ENCODE results near the gene PKNOX2.

Gene PKNOX2

DNA sequence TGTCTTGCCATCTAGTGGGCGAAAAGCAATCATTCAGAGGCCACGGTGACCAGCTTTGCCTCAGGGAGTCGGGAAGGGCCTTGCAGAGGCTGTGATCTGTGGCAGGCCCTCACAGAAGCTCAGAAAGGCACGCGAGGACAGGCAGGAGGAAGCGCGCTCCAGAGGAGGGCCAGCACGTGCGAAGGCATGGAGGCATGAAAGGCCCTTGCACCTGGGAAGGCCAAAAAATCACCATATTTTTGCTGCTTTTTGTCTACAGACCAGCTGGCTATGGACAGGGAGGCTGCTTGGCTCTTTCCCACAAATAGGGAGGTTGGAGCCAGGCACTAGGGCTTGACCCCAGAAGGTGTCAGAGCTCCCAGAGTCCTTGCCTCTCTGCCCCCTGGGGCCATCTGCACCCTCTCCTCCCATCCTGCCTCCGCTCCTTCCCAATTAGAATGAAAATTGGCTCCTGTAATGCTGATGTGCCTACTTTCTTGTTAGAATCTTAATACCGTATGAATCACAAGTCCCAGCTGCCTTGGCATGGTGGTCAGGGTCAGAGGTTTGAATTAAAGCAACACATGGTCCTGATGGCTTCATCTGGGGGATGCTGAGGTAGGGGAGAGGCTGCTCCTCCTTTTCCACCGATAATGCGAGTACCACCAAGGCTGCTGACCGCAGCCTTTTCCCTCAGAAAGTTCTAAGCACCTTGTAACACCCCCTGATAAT lies 262.4 kb downstream of the PKNOX2 start:
- Histone ChIP-seq H3K18ac (ENCODE audit: low read length) (no peak overlapping the region), H2AFZ (ENCODE audit: insufficient read depth, low read length, poor library complexity) (no peak overlapping the region), H3K27me3 (ENCODE audit: insufficient read depth, low read length) (no peaks in the 10 kb centered on the region), H3K4me3 (ENCODE audit: low read depth, low read length) (no peak overlapping the region), H2BK12ac (ENCODE audit: low read length) (no peak overlapping the region), H4K91ac (ENCODE audit: low read depth, low read length) (no peak overlapping the region), H2BK5ac (ENCODE audit: low read depth, low read length, poor library complexity) (no peak overlapping the region), H3K23ac (ENCODE audit: low read length) (no peak overlapping the region), H3K79me2 (ENCODE audit: control insufficient read depth, insufficient read depth, low read length, poor library complexity) (no peaks in the 10 kb centered on the region), H3K27ac (ENCODE audit: low read depth, low read length) (no peak overlapping the region), H3K79me1 (ENCODE audit: low read length) (no peaks in the 10 kb centered on the region), H3K4me1 (ENCODE audit: control insufficient read depth in 1 of 2, insufficient read depth in 2 of 2, low read length in 2 of 2) (no peaks in the 10 kb centered on the region), H4K8ac (ENCODE audit: low read depth, low read length) (no peak overlapping the region), H3K9ac (ENCODE audit: low read length) (no peak overlapping the region), H4K12ac (ENCODE audit: low read depth, low read length) (no peak overlapping the region), H3K4me2 (ENCODE audit: low read length) (no peak overlapping the region), H2BK120ac (ENCODE audit: insufficient read depth, low read length, poor library complexity) (no peak overlapping the region), H3K9me3 (ENCODE audit: insufficient read depth, low read depth, low read length) (peaks cover 2% of the 10 kb centered on the region), H3K14ac (ENCODE audit: low read length) (no peak overlapping the region), H3K4ac (ENCODE audit: low read depth, low read length) (no peak overlapping the region), H3K36me3 (ENCODE audit: control insufficient read depth in 1 of 2, insufficient read depth in 2 of 2, low read length in 2 of 2) (no peaks in the 10 kb centered on the region), H2AK5ac (ENCODE audit: low read length) (no peak overlapping the region)
- DNase-seq, result no peak
- no CpG with 5 or more reads among the region's 14 CpGs for WGBS (ENCODE audit: extremely low coverage, insufficient coverage, insufficient read length)

GRCh38 chr11:125428486-125429173 lies 264.1 kb downstream of the PKNOX2 start:
- Histone ChIP-seq H4K8ac (ENCODE audit: low read depth, low read length) (no peak overlapping the region), H3K9ac (ENCODE audit: low read length) (no peak overlapping the region), H2AFZ (ENCODE audit: insufficient read depth, low read length, poor library complexity) (no peak overlapping the region), H3K23ac (ENCODE audit: low read length) (no peak overlapping the region), H3K79me2 (ENCODE audit: control insufficient read depth, insufficient read depth, low read length, poor library complexity) (no peaks in the 10 kb centered on the region), H3K14ac (ENCODE audit: low read length) (no peak overlapping the region), H3K4me1 (ENCODE audit: control insufficient read depth in 1 of 2, insufficient read depth in 2 of 2, low read length in 2 of 2) (no peaks in the 10 kb centered on the region), H3K36me3 (ENCODE audit: control insufficient read depth in 1 of 2, insufficient read depth in 2 of 2, low read length in 2 of 2) (no peaks in the 10 kb centered on the region), H3K9me3 (ENCODE audit: insufficient read depth, low read depth, low read length) (peaks cover 2% of the 10 kb centered on the region), H3K18ac (ENCODE audit: low read length) (no peak overlapping the region), H3K4me2 (ENCODE audit: low read length) (no peak overlapping the region), H2BK120ac (ENCODE audit: insufficient read depth, low read length, poor library complexity) (no peak overlapping the region), H4K91ac (ENCODE audit: low read depth, low read length) (no peak overlapping the region), H2AK5ac (ENCODE audit: low read length) (no peak overlapping the region), H2BK5ac (ENCODE audit: low read depth, low read length, poor library complexity) (no peak overlapping the region), H3K79me1 (ENCODE audit: low read length) (no peaks in the 10 kb centered on the region), H2BK12ac (ENCODE audit: low read length) (no peak overlapping the region), H4K12ac (ENCODE audit: low read depth, low read length) (no peak overlapping the region), H3K4me3 (ENCODE audit: low read depth, low read length) (no peak overlapping the region), H3K4ac (ENCODE audit: low read depth, low read length) (no peak overlapping the region), H3K27ac (ENCODE audit: low read depth, low read length) (no peak overlapping the region), H3K27me3 (ENCODE audit: insufficient read depth, low read length) (no peaks in the 10 kb centered on the region)
- DNase-seq, result no peak
- WGBS (ENCODE audit: extremely low coverage, insufficient coverage, insufficient read length), result no CpG with 5 or more reads among the region's 11 CpGs

GRCh38 chr11:125429174-125429707 lies 264.7 kb downstream of the PKNOX2 start:
- Histone ChIP-seq H3K36me3 (ENCODE audit: control insufficient read depth in 1 of 2, insufficient read depth in 2 of 2, low read length in 2 of 2) (no peaks in the 10 kb centered on the region), H2AK5ac (ENCODE audit: low read length) (no peak overlapping the region), H3K4ac (ENCODE audit: low read depth, low read length) (no peak overlapping the region), H3K18ac (ENCODE audit: low read length) (no peak overlapping the region), H3K23ac (ENCODE audit: low read length) (no peak overlapping the region), H2AFZ (ENCODE audit: insufficient read depth, low read length, poor library complexity) (no peak overlapping the region), H4K91ac (ENCODE audit: low read depth, low read length) (no peak overlapping the region), H3K9ac (ENCODE audit: low read length) (no peak overlapping the region), H3K4me2 (ENCODE audit: low read length) (no peak overlapping the region), H4K12ac (ENCODE audit: low read depth, low read length) (no peak overlapping the region), H2BK120ac (ENCODE audit: insufficient read depth, low read length, poor library complexity) (no peak overlapping the region), H3K4me1 (ENCODE audit: control insufficient read depth in 1 of 2, insufficient read depth in 2 of 2, low read length in 2 of 2) (no peaks in the 10 kb centered on the region), H3K79me2 (ENCODE audit: control insufficient read depth, insufficient read depth, low read length, poor library complexity) (no peaks in the 10 kb centered on the region), H3K9me3 (ENCODE audit: insufficient read depth, low read depth, low read length) (peaks cover 2% of the 10 kb centered on the region), H3K27me3 (ENCODE audit: insufficient read depth, low read length) (no peaks in the 10 kb centered on the region), H4K8ac (ENCODE audit: low read depth, low read length) (no peak overlapping the region), H3K4me3 (ENCODE audit: low read depth, low read length) (no peak overlapping the region), H3K14ac (ENCODE audit: low read length) (no peak overlapping the region), H3K27ac (ENCODE audit: low read depth, low read length) (no peak overlapping the region), H2BK5ac (ENCODE audit: low read depth, low read length, poor library complexity) (no peak overlapping the region), H3K79me1 (ENCODE audit: low read length) (no peaks in the 10 kb centered on the region), H2BK12ac (ENCODE audit: low read length) (no peak overlapping the region)
- no CpG with 5 or more reads among the region's 6 CpGs for WGBS (ENCODE audit: extremely low coverage, insufficient coverage, insufficient read length)
- peak; percentile 19 to 55 for DNase-seq

DNA sequence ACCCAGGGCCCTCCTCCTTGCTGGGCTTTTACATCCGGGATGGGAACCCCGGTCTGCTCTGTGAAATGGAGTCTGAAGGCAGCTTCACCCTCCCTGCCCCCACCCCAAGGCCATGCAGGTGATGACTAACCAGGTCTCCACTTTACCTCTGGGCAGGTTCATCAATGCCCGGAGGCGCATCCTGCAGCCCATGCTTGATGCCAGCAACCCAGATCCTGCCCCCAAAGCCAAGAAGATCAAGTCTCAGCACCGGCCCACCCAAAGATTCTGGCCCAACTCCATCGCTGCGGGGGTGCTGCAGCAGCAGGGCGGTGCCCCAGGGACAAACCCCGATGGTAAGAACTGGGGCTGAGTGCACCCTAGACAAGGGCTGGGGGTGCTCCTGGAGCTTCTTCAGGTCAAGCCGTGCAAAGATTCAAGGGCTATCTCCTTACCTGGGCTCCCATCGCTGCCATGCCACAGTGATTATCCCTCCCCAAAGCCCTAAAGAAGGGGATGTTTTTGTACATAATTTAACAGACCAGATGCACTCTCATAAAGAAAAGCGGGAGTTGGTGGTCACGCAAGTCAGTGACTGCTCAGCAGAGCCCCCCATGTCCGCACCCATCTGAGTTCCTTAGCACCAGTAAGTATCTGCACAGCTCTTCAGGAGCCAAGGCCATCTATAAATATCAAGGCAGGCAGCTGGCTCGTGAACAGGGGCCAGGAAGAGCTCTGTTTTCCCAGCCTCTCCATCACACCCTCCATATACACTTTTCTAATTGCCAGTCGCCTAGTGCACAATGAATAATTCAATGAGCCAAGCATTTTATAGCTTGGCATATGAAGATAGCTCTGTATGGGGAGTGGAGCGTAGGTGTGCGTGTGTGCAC lies 265.5 kb downstream of the PKNOX2 start:
- H3K18ac ChIP-seq (ENCODE audit: low read length), result no peak overlapping the region
- no peaks in the 10 kb centered on the region for H3K79me1 ChIP-seq (ENCODE audit: low read length)
- no peak overlapping the region for H3K4me3 ChIP-seq (ENCODE audit: low read depth, low read length)
- no peaks in the 10 kb centered on the region for H3K36me3 ChIP-seq (ENCODE audit: control insufficient read depth in 1 of 2, insufficient read depth in 2 of 2, low read length in 2 of 2)
- no peak overlapping the region for H3K4ac ChIP-seq (ENCODE audit: low read depth, low read length)
- H2BK12ac ChIP-seq (ENCODE audit: low read length), result no peak overlapping the region
- H3K14ac ChIP-seq (ENCODE audit: low read length), result no peak overlapping the region
- H3K9ac ChIP-seq (ENCODE audit: low read length), result no peak overlapping the region
- peaks cover 2% of the 10 kb centered on the region for H3K9me3 ChIP-seq (ENCODE audit: insufficient read depth, low read depth, low read length)
- no peak overlapping the region for H4K8ac ChIP-seq (ENCODE audit: low read depth, low read length)
- H3K79me2 ChIP-seq (ENCODE audit: control insufficient read depth, insufficient read depth, low read length, poor library complexity), result no peaks in the 10 kb centered on the region
- H2BK5ac ChIP-seq (ENCODE audit: low read depth, low read length, poor library complexity), result no peak overlapping the region
- peak; percentile 13 to 29 for DNase-seq
- no peak overlapping the region for H3K27ac ChIP-seq (ENCODE audit: low read depth, low read length)
- no peaks in the 10 kb centered on the region for H3K27me3 ChIP-seq (ENCODE audit: insufficient read depth, low read length)
- H3K23ac ChIP-seq (ENCODE audit: low read length), result no peak overlapping the region
- WGBS (ENCODE audit: extremely low coverage, insufficient coverage, insufficient read length), result no CpG with 5 or more reads among the region's 18 CpGs
- H3K4me1 ChIP-seq (ENCODE audit: control insufficient read depth in 1 of 2, insufficient read depth in 2 of 2, low read length in 2 of 2), result no peaks in the 10 kb centered on the region
- no peak overlapping the region for H4K12ac ChIP-seq (ENCODE audit: low read depth, low read length)
- no peak overlapping the region for H2AFZ ChIP-seq (ENCODE audit: insufficient read depth, low read length, poor library complexity)
- no peak overlapping the region for H2AK5ac ChIP-seq (ENCODE audit: low read length)
- H3K4me2 ChIP-seq (ENCODE audit: low read length), result no peak overlapping the region
- H4K91ac ChIP-seq (ENCODE audit: low read depth, low read length), result no peak overlapping the region
- H2BK120ac ChIP-seq (ENCODE audit: insufficient read depth, low read length, poor library complexity), result no peak overlapping the region
